Caco-2 (cell line): Measurements from ENCODE around the gene ADAM30. TPM values are rescaled to one million over a fixed set of nuclear protein-coding genes. Genes with fewer than 3 reads are reported as not detected.
"Not testable (repeated sequence)": the region's sequence is repeated elsewhere in the genome, so short reads cannot be mapped to it uniquely, and the experiment has no call there.

ENCODE experiments used
- BruUV-seq: library from RNA; stranded (reverse); fragments of 400-500 nt; replicated peaks from 2 replicates; lab custom pipeline; 2021; lab: Mats Ljungman, UMichigan
- CTCF ChIA-PET: fragments of 300-600 bp; sonication (Branson Sonifier 250); formaldehyde crosslinking; loops from one replicate; lab custom pipeline; 2022; ENCODE audit warnings: antibody characterized with exemption; lab: Charles Lee
- POLR2A ChIA-PET: fragments of 300-600 bp; sonication (Branson Sonifier 250); formaldehyde crosslinking; loops from one replicate; lab custom pipeline; 2022; ENCODE audit warnings: antibody characterized with exemption; lab: Charles Lee
- DNase-seq, 2 experiments: peaks; one replicate each; pipeline versions ENCODE4 v3.0.0 to v3.0.0-alpha.2; 2020 to 2022
- H3K27me3 ChIP-seq: replicated peaks from 2 replicates; pipeline ENCODE4 v1.6.0; 2011; ENCODE audit warnings: low read length; ENCODE audit not compliant: control insufficient read depth, insufficient read depth
- H3K36me3 ChIP-seq: 2 replicates; pipeline ENCODE4 v1.5.1; 2011; ENCODE audit warnings: low read length; ENCODE audit not compliant: control insufficient read depth, insufficient read depth
- H3K4me1 ChIP-seq: fragments of 250-450 bp; sonication (Bioruptor Pico); 2 replicates; pipeline ENCODE4 v1.5.1; 2020; ENCODE audit warnings: mild to moderate bottlenecking
- H3K4me3 ChIP-seq: 2 replicates; pipeline ENCODE4 v1.5.1; 2011; ENCODE audit warnings: low read depth, mild to moderate bottlenecking, control low read depth, low read length
- H3K9me3 ChIP-seq: fragments of 250-450 bp; sonication (Bioruptor Pico); 2 replicates; pipeline ENCODE4 v1.5.1; 2020; ENCODE audit warnings: mild to moderate bottlenecking, moderate library complexity
- H3K27ac Mint-ChIP-seq: one replicate; pipeline ENCODE4 v1.8.0; 2022; ENCODE audit warnings: mixed read lengths; ENCODE audit not compliant: unreplicated experiment
- H3K27me3 Mint-ChIP-seq: one replicate; pipeline ENCODE4 v1.8.0; 2022; ENCODE audit warnings: mixed read lengths; ENCODE audit not compliant: insufficient read depth, unreplicated experiment
- H3K36me3 Mint-ChIP-seq: one replicate; pipeline ENCODE4 v1.8.0; 2022; ENCODE audit warnings: mild to moderate bottlenecking, mixed read lengths; ENCODE audit not compliant: insufficient read depth, unreplicated experiment
- H3K4me1 Mint-ChIP-seq: one replicate; pipeline ENCODE4 v1.8.0; 2022; ENCODE audit warnings: low read depth, mixed read lengths; ENCODE audit not compliant: unreplicated experiment
- H3K4me3 Mint-ChIP-seq: one replicate; pipeline ENCODE4 v1.8.0; 2022; ENCODE audit warnings: mild to moderate bottlenecking, moderate library complexity, mixed read lengths; ENCODE audit not compliant: unreplicated experiment
- H3K9me3 Mint-ChIP-seq: one replicate; pipeline ENCODE4 v1.8.0; 2022; ENCODE audit warnings: mixed read lengths; ENCODE audit not compliant: unreplicated experiment
- CTCF ChIP-seq, 2 experiments: fragments of 200-600 bp in 1 of 2; IDR thresholded peaks; 1 replicate in 1 of 2; 2 replicates in 1 of 2; pipeline versions ENCODE4 v1.5.1 to v1.8.0; 2011 to 2022; ENCODE audit warnings: antibody characterized with exemption in 1 of 2, control low read depth in 1 of 2, inconsistent platforms in 1 of 2, low read depth in 1 of 2, low read length in 1 of 2, mild to moderate bottlenecking in 1 of 2, moderate library complexity in 1 of 2; ENCODE audit not compliant: insufficient read depth in 1 of 2, severe bottlenecking in 1 of 2, unreplicated experiment in 1 of 2
- intact Hi-C: fragments of 100-400 bp; cut with micrococcal nuclease; formaldehyde crosslinking; loops from one replicate; pipeline ENCODE4 v1.10.0; 2022; ENCODE audit not compliant: unreplicated experiment
- total RNA-seq: library from RNA; stranded (reverse); gene quantifications from 2 replicates; pipeline ENCODE4 v1.2.3, GENCODE V29; 2022

ADAM30 gene
- total RNA-seq, 1 experiment from 2014 or later = not detected

GRCh38 chr1:119858126-119858525 is 38.2 kb downstream of the ADAM30 start:
- CTCF ChIA-PET = no interaction called here
- Mint-ChIP-seq H3K36me3 (no peaks in the 10 kb centered on the region), H3K4me3 (no peak overlapping the region), H3K9me3 (no peaks in the 10 kb centered on the region), H3K27ac (no peak overlapping the region), H3K4me1 (peaks cover 6% of the 10 kb centered on the region), H3K27me3 (no peaks in the 10 kb centered on the region)
- Histone ChIP-seq H3K9me3 (no peaks in the 10 kb centered on the region), H3K4me1 (peaks cover 16% of the 10 kb centered on the region), H3K27me3 (no peaks in the 10 kb centered on the region), H3K4me3 (no peak overlapping the region), H3K36me3 (no peaks in the 10 kb centered on the region)
- POLR2A ChIA-PET = no interaction called here
- TF ChIP-seq CTCF (IDR thresholded peaks at IDR 0.05; ENCODE audit: insufficient read depth in 1 of 2, low read depth in 1 of 2, low read length in 1 of 2, severe bottlenecking in 1 of 2, unreplicated experiment in 1 of 2) = no peak
- no peak for DNase-seq
- intact Hi-C loops = no loop called here
- no TSS peak for BruUV-seq

GRCh38 chr1:119853155-119853554 is 43.2 kb downstream of the ADAM30 start:
- H3K36me3 Mint-ChIP-seq = no peaks in the 10 kb centered on the region
- H3K9me3 ChIP-seq = no peaks in the 10 kb centered on the region
- H3K4me3 Mint-ChIP-seq = no peak overlapping the region
- no peak for TF ChIP-seq CTCF (IDR thresholded peaks at IDR 0.05; ENCODE audit: insufficient read depth in 1 of 2, low read depth in 1 of 2, low read length in 1 of 2, severe bottlenecking in 1 of 2, unreplicated experiment in 1 of 2)
- no peaks in the 10 kb centered on the region for H3K36me3 ChIP-seq
- H3K27ac Mint-ChIP-seq = no peak overlapping the region
- H3K27me3 Mint-ChIP-seq = no peaks in the 10 kb centered on the region
- POLR2A ChIA-PET = no interaction called here
- no TSS peak for BruUV-seq
- H3K27me3 ChIP-seq = no peaks in the 10 kb centered on the region
- no peak for DNase-seq
- intact Hi-C loops = no loop called here
- H3K9me3 Mint-ChIP-seq = no peaks in the 10 kb centered on the region
- CTCF ChIA-PET = no interaction called here
- H3K4me3 ChIP-seq = no peak overlapping the region
- no peaks in the 10 kb centered on the region for H3K4me1 Mint-ChIP-seq
- H3K4me1 ChIP-seq = peaks cover 16% of the 10 kb centered on the region

- H3K9me3 ChIP-seq, H3K27me3 Mint-ChIP-seq, CTCF ChIA-PET, H3K4me1 ChIP-seq, H3K4me3 ChIP-seq, H3K27me3 ChIP-seq, BruUV-seq, POLR2A ChIA-PET, H3K27ac Mint-ChIP-seq, intact Hi-C loops, H3K9me3 Mint-ChIP-seq, H3K36me3 ChIP-seq, H3K4me1 Mint-ChIP-seq, H3K4me3 Mint-ChIP-seq, DNase-seq, H3K36me3 Mint-ChIP-seq: not testable (repeated sequence)
Observed at GRCh38 chr1:119844206-119844605, 52.1 kb downstream of the ADAM30 start.

Other genes with a start within 250 kb of the ADAM30 start
- 2.9 and 3.1 TPM in 2 replicates for gene ZNF697, start 248.2 kb downstream of the ADAM30 start, total RNA-seq
- 383 and 410 TPM in 2 replicates for gene PHGDH, start 184.6 kb downstream of the ADAM30 start, total RNA-seq
- gene HMGCS2, start 127.6 kb downstream of the ADAM30 start, total RNA-seq = 10.2 and 15.2 TPM in 2 replicates
- 8.0 and 18.8 TPM in 2 replicates for gene REG4, start 85.1 kb downstream of the ADAM30 start, total RNA-seq
- gene NOTCH2, start 173.1 kb upstream of the ADAM30 start, total RNA-seq = 41.1 and 45.2 TPM in 2 replicates